HG02884 (cell line): Measurements from ENCODE around the gene KXD1.
A peak's percentile ranks its signal among the peaks of the same experiment; 100 is the strongest.
"Not testable (repeated sequence)": the region's sequence is repeated elsewhere in the genome, so short reads cannot be mapped to it uniquely, and the experiment has no call there.

ENCODE experiments used
- ATAC-seq: cut with Tn5 transposase; IDR thresholded peaks from one replicate; pipeline ENCODE4 v1.9.1; 2021; ENCODE audit warnings: mild to moderate bottlenecking, moderate library complexity; ENCODE audit not compliant: unreplicated experiment

Gene KXD1

GRCh38 chr19:18533058-18533457, 24.6 kb upstream of the KXD1 start:
- no peak for ATAC-seq

DNA sequence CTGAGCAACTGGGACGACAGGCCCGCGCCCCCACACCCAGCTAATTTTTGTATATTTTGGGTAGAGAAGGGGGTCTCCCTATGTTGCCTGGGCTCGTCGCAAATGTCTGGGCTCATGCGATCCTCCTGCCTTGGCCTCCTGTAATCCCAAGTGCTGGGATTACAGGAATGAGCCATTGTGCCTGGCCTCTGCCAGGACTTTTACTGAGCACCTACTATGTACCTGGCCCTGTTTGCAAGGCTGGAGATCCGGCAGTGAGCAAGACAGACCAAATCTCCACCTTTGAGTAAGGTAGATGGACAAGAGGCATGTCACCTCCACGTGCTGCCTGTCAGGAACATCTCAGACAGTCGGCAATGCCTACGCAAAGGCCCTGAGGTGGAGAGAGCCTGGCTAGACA, 21.2 kb upstream of the KXD1 start:
- ATAC-seq = no peak

DNA sequence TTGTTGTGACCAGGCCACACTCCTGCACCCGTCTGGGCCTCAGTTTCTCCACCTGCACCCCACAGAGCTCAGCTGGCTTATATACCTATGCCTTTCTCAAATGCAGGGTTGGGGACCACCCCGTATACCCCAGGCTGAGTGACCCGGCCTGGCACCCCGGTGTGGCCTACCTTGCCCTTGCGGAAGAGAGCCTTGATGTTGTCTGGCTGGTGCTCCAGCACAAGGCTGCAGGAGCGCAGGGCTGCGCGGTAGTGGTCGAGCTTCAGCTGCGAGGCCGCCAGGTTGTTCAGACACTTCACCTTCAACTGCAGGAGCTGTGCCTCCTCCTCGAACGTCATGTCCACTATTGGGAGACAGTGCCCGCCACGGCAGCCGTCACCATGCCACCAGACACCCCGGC, 20.2 kb upstream of the KXD1 start:
- no peak for ATAC-seq

DNA sequence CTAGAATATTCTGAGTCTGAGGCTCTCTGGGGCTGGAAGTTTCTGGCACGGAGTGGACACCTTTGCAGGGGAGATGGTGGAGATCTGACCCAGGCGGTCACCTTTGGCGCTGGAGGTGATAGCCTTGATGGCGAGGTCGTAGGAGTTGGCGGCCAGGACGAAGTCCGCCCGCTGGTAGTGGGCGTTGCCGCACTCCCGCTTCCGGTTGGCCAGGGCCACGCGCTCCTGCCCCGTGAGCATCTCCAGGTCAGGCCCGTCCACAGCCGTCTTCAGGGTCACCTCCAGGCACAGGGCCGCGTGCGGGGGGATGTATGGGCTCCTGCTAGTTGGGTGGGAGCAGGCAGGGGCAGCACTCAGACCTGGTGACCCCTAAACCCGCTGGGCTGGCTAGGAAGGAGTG, 19.6 kb upstream of the KXD1 start:
- no peak for ATAC-seq

- ATAC-seq = no peak
Measured at GRCh38 chr19:18539372-18539771, 18.3 kb upstream of the KXD1 start.

- ATAC-seq = not testable (repeated sequence)
Measured at GRCh38 chr19:18540200-18540599, 17.5 kb upstream of the KXD1 start.

DNA sequence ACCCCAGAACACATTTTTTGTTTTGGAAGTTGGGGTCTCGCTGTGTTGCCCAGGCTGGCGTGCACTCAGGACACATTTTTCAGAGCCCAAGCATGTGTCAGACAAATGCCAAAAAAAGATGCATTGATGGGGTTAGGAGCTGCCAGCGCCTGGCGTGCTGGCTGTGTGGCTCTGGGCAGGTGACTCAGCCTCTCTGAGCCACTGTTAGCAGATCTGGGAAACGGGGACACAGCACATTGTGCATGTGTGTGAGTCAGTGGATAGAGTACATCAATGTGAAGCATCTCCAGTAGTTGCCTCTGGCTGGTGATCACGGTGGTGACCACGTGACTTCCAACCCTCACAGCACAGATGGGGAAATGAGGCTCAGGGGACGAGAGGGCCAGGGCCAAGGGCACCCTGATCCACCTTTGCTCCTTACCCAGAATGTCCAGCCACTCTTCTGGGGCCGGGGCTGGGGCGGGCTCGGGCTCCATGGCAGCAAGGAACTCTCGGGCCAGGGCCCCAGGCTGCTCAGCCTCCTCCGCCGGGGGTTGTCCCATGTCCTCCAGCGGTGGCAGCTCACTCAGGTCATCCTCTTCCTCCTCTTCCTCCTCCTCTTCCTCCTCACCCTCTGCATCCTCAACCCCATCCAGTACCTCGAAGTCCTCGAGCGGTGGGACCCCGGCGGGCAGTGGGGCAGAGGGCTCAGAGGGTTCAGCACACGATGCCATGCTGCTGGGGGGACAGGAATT, 16.2 kb upstream of the KXD1 start:
- ATAC-seq = no peak

DNA sequence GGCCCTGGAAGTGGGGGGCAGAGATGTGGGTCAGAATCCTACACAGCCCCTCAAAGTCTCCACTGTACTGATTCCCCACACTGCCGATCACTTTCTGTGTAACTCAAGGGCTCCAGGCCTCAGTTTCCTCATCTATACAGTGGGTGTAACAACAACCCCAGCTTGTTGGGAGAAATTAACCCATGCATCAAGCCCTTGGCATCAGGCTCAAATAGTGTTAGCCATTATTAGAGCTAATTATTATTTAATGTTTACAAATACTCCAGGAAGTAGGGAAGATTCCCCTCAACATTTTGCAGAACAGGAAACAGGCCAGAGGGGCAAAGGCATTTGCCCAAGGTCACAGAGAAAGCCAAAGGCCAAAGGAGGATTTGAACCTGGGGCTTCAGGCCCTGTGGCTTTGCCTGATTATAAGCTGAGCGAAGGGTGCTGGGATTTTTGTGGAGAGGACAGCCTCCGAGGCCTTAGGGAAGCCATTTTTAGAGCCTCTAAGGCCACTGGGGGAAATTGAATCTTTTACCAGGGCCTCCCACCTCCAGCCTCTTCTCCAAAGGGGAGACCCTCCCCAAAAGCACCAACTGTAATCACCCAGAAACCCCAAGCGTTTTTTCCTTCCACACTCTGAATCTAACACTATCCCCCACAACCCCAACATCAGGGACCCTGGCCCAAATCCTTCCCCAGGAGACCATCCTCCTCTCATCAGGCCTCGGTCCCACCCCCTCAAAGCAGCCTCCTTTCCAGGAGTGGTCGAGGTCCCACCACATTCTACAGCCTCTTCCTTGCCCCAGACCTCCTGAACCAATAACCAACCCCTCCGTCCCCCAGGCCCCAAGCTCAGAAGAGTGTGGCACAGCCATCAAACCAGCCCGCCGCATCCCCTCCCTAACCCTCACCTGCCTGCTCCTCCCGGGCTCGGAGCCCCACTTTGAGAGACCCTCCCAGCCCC, 15.4 kb upstream of the KXD1 start:
- ATAC-seq = no peak

- ATAC-seq = peak; percentile 69
Measured at GRCh38 chr19:18542941-18543813, 14.5 kb upstream of the KXD1 start, which contains the start of gene FKBP8. Gene FKBP8, minus strand, starts transcription at chr19:18543573. Its CDS starts 1,603 bp downstream, at chr19:18541970.

GRCh38 chr19:18543814-18544475, 13.7 kb upstream of the KXD1 start:
- peak; percentile 62 for ATAC-seq

DNA sequence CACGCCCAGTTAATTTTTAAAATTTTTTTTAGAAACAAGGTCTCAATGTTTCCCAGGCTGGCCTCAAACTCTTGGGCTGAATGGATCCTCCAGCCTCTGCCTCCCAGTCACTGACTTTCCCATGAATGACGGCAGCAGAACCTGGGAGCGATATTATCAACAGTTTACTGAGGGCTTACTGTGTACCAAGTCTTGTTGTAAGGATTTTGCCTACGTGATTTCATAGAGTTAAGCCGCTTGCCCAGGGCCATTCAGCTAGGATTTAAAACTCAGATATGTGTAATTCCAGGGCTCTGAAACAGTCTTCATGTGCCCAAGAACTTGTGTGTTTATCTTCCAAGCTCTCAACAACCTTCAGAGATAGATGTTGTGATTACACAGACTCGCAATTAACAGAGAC, 6.0 kb upstream of the KXD1 start:
- ATAC-seq = no peak

- ATAC-seq = no peak
Measured at GRCh38 chr19:18558202-18558555, 509 bp downstream of the KXD1 start.

DNA sequence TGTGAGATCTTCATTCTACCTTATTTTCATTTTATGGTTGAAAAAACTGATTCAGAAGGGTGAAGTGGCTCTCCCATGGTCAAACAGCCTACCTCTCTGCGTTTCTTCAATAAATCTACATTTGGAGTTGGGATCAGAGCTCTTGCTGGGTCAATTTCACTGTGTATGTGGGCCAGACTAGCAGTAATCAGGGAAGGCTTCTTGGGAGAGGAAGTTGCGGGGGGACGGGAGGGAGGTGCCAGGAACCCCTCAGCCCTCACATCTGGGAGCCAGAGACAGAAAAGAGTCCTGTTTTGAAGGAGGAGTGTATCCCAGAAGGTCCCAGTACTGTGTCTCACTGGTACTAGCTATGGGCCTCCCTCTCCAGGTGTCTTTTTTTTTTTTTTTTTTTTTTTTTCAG, 934 bp downstream of the KXD1 start:
- ATAC-seq = no peak

DNA sequence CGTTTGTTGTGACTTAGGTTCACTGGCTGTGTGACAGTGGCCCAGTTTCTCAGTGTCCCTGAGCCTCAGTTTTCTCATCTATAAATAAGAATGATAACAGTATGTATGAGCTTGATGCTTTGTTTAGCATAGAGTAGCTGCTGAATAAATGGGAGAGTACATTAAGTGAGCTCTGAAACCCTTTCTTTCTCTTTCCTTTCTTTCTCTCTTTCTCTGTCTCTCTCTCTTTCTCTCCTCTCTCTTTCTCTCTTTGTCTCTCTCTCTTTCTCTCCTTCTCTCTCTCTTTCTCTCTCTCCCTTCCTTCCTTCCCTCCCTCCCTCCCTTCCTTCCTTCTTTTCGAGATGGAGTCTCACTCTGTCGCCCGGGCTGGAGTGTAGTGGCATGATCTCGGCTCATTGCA, 2.0 kb downstream of the KXD1 start:
- ATAC-seq = no peak

DNA sequence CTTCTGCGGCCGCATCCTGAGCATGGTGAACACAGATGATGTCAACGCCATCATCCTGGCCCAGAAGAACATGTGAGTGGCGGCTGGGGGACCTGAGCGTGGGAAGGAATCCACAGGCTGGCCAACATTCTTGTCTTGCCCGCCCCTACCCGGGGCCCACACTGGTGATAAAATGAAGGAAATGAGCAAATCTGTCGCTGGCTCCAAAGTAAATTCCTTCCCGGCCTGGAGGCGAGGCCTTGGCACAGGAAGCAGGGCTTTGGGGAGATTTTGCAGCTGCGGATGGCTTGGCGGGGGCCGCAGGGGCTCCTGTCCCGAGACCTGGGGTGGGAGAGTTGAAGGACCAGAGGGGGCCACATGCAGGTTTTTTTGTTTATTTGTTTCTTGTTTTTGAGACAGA, 4.4 kb downstream of the KXD1 start:
- no peak for ATAC-seq

GRCh38 chr19:18566953-18567352, 9.3 kb downstream of the KXD1 start:
- no peak for ATAC-seq

DNA sequence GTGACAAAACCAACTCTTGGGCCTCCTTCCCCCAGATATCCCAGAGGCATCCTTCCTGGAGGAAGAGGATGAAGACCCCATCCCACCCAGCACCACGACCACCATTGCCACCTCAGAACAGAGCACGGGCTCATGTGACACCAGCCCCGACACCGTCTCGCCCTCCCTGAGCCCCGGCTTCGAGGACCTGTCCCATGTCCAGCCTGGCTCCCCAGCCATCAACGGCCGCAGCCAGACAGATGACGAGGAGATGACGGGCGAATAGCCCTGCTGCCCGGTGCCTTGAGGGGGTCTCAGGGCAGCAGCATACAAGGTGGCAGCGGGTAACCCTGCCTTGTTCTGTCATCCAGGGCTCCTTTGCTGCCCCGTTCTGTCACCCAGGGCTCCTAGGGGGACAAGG, 10.7 kb downstream of the KXD1 start:
- no peak for ATAC-seq

DNA sequence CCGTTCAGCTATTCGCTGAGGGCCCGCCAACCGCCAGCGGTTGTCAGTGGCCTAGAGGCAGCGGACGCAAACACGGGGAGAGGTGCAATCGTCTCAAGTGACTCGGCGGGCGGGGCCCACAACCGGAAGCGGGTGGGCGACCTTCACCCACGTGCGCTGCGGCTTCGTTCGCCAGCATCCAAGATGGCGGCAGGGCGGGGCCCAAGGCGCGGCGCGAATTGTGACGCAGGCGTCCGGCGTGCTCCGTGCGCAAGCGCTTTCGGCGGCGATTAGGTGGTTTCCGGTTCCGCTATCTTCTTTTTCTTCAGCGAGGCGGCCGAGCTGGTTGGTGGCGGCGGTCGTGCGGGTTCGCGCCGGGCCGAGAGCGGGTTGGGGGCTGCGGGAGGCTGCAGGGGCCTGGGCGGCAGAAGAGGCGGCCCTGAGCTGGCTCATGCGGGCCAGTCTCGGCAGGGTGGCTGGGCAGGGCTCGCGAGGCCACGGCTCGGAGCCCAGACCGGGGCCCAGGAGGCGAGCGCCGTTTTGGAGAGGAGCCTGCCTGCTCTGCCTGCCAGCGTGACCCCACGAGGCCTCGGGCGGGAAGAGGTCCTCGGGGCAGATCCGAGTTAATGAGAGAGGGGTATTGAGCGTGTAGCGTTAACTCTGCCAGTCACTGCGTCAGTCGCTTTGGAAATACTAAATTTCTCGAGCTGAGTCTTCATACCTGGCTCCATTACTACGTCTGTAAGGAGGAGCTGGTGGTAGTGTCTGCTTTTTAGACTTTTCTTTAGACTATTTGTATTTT, 14.1 kb downstream of the KXD1 start, which contains the start of gene UBA52:
UBA52 (plus strand) TSS at position 294 of the 781 bp plus-strand sequence. CDS start 1,444 bp downstream, outside the sequence.
- ATAC-seq = peak; percentile 80

DNA sequence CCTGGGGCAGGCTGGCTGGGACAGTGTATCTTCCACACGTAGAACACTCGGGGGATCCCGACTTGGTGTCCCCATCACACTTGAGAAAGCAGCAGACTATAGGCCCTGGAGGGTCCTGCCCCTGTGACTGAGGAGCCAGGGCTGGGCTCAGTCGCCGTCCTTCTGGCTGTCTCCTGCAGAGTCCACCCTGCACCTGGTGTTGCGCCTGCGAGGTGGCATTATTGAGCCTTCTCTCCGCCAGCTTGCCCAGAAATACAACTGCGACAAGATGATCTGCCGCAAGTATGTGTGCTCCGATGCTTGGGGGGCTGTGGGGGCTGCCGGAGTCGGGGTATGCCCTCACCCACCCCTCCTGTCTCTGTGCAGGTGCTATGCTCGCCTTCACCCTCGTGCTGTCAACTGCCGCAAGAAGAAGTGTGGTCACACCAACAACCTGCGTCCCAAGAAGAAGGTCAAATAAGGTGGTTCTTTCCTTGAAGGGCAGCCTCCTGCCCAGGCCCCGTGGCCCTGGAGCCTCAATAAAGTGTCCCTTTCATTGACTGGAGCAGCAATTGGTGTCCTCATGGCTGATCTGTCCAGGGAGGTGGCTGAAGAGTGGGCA, 17.1 kb downstream of the KXD1 start:
- ATAC-seq = no peak
